A549 (cell line): Measurements from ENCODE around the gene GPR25. TPM values are rescaled to one million over a fixed set of nuclear protein-coding genes. Genes with fewer than 3 reads are reported as not detected.

ENCODE experiments used
- ATAC-seq, 2 experiments: fragments of 200-7000 bp in 1 of 2; fragments of >200 bp in 1 of 2; cut with Nextera tagmentation in 1 of 2; cut with Tn5 transposase in 1 of 2; 3 replicates each; pipeline versions ENCODE4 v1.8.0 to v1.9.1; 2018 to 2020; ENCODE audit warnings: mild to moderate bottlenecking in 1 of 2, moderate library complexity in 1 of 2
- CTCF ChIA-PET: fragments of 300-600 bp; sonication (Branson Sonifier 250); formaldehyde crosslinking; extraction: SDS; loops from one replicate; lab custom pipeline; 2021; ENCODE audit warnings: antibody characterized with exemption, inconsistent platforms; lab: Yijun Ruan, JAX
- POLR2A ChIA-PET: fragments of 350-600 bp; formaldehyde crosslinking; extraction: SDS; loops from one replicate; lab custom pipeline; 2021; ENCODE audit warnings: antibody characterized with exemption, inconsistent platforms; lab: Yijun Ruan, JAX
- DNase-seq, 2 experiments: peaks; one replicate each; pipeline versions ENCODE4 v3.0.0 to v3.0.0-alpha.2; 2011 to 2016; ENCODE audit warnings: low read depth in 1 of 2, low spot score in 1 of 2
- FAIRE-seq: peaks from 2 replicates; lab custom pipeline; 2011; peaks lifted over from hg19 to GRCh38; lab: Jason Lieb, UNC
- H3K27ac ChIP-seq, 2 experiments: fragments of >200 bp; sonication (Bioruptor Twin); formaldehyde crosslinking; 3 replicates each; pipeline ENCODE4 v1.5.1; 2016 to 2017
- H3K4me1 ChIP-seq: fragments of >200 bp; sonication (Bioruptor Twin); formaldehyde crosslinking; 3 replicates; pipeline ENCODE4 v1.6.1; 2016
- H3K4me2 ChIP-seq: fragments of >200 bp; sonication (Bioruptor Twin); formaldehyde crosslinking; 3 replicates; pipeline ENCODE4 v1.6.1; 2016
- H3K4me3 ChIP-seq: fragments of >200 bp; sonication (Bioruptor Twin); formaldehyde crosslinking; 3 replicates; pipeline ENCODE4 v1.5.1; 2016
- H3K9me3 ChIP-seq: fragments of >200 bp; sonication (Bioruptor Twin); formaldehyde crosslinking; 3 replicates; pipeline ENCODE4 v1.6.1; 2016
- EHMT2 ChIP-seq: fragments of 200-600 bp; sonication (generic); IDR thresholded peaks from 2 replicates; pipeline ENCODE4 v1.6.1; 2016; ENCODE audit warnings: antibody characterized with exemption, low read depth, mild to moderate bottlenecking, moderate library complexity
- FOXS1 ChIP-seq: fragments of 250-450 bp; sonication (Bioruptor Pico); IDR thresholded peaks from 2 replicates; pipeline ENCODE4 v1.5.0; 2020; ENCODE audit warnings: mild to moderate bottlenecking, moderate library complexity
- KDM1A ChIP-seq: fragments of 200-600 bp; sonication (generic); IDR thresholded peaks from 2 replicates; pipeline ENCODE4 v1.6.1; 2016; ENCODE audit warnings: low read depth, mild to moderate bottlenecking
- KDM5A ChIP-seq: fragments of 200-600 bp; sonication (generic); IDR thresholded peaks from 2 replicates; pipeline ENCODE4 v1.6.1; 2016; ENCODE audit warnings: antibody characterized with exemption, mild to moderate bottlenecking
- MAFK ChIP-seq: fragments of 450-650 bp; IDR thresholded peaks from 2 replicates; pipeline ENCODE4 v1.6.1; 2014; ENCODE audit not compliant: partially characterized antibody
- NPAS2 ChIP-seq: fragments of 250-450 bp; sonication (Bioruptor Pico); IDR thresholded peaks from 2 replicates; pipeline ENCODE4 v1.8.0; 2022; ENCODE audit warnings: mild to moderate bottlenecking, moderate library complexity, borderline replicate concordance
- NR3C1 ChIP-seq: fragments of >200 bp; sonication (Bioruptor Twin); formaldehyde crosslinking; IDR thresholded peaks from 3 replicates; pipeline ENCODE4 v1.6.1; 2017
- ZSCAN20 ChIP-seq: fragments of 250-450 bp; sonication (Bioruptor Pico); IDR thresholded peaks from 2 replicates; pipeline ENCODE4 v1.8.0; 2022; ENCODE audit warnings: mild to moderate bottlenecking, moderate library complexity
- WGBS: methylation state at CpG from one replicate; pipeline ENCODE4 v1.1.6; 2017; ENCODE audit errors: missing lambda C conversion rate; 5-methylcytosine and 5-hydroxymethylcytosine counted together
- polyA plus RNA-seq, 4 experiments: library from polyadenylated mRNA; depleted of rRNA in 3 of 4; stranded (reverse); fragments of >200 nt; fragmentation: RNase III in 1 of 4; extraction: RNeasy Plus Mini Kit Qiagen cat#74134 plus additional on column Dnase treatment in 1 of 4; gene quantifications; 2 replicates in 3 of 4; 3 replicates in 1 of 4; pipeline ENCODE4 v1.2.3, GENCODE V29; 2011 to 2017
- TF ChIP-seq, protein P1 (sequence below): IDR thresholded peaks from 2 replicates; pipeline ENCODE4 v1.6.1; 2012
- TF ChIP-seq, protein P2 (sequence below): fragments of >200 bp; sonication (Bioruptor Twin); formaldehyde crosslinking; IDR thresholded peaks from 3 replicates; pipeline ENCODE4 v1.5.1; 2016
- TF ChIP-seq, protein P3 (sequence below): fragments of >200 bp; sonication (Bioruptor Twin); formaldehyde crosslinking; IDR thresholded peaks from 3 replicates; pipeline ENCODE4 v1.6.1; 2016

Gene GPR25
- polyA plus RNA-seq, 2 of the 4 experiments (the other 2 are of a cell fraction), result not detected

DNA sequence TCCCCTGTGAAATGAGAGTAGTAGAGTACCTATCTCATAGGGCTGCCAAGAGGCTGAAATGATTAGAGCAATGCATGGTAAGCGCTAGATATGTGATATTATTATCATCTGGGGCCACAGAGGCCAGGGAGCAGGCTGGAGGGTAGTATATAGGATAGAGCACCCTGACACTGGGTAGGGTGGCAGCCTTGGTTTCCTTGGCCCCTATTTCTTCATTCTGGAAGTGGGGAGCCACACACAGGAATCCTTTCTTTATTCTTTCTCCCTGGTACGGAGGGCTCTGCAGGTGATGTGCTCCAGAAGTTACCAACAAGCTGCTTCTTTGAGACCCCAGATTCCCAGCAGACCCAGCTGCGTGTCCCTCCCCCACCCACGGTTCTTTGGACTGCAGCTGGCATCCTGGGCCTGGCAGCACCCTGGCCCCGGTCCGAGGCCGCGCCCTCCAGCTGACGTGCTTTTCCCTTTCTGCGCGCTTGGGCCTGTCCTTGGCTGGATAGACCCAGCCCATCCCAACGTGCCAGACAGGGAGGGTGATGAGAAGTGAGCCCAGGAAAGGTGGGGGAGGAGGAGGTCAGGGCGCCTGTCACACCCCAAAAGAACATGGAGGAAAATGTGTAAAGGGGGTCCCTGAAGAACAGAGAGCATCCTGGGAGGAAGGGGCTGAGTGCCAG, 40.1 kb downstream of the GPR25 start:
- Histone ChIP-seq H3K4me3 (no peak overlapping the region), H3K9me3 (no peaks in the 10 kb centered on the region)
- ChIA-PET CTCF (interaction anchor here (0.6 to 1.6 kb wide), 4 partner anchors 12 to 59 kb away, joined by 3 to 6 read pairs (median 4); no protein-coding TSS in a partner anchor), POLR2A (interaction anchor here (1.5 kb wide), 1 partner anchor 17 kb away, joined by 5 read pairs; no protein-coding TSS in a partner anchor)
- ATAC-seq, result no peak
- 87% methylated on average over 11 of the region's 13 CpGs for WGBS
- no peak for DNase-seq
- TF ChIP-seq, protein P1, sequence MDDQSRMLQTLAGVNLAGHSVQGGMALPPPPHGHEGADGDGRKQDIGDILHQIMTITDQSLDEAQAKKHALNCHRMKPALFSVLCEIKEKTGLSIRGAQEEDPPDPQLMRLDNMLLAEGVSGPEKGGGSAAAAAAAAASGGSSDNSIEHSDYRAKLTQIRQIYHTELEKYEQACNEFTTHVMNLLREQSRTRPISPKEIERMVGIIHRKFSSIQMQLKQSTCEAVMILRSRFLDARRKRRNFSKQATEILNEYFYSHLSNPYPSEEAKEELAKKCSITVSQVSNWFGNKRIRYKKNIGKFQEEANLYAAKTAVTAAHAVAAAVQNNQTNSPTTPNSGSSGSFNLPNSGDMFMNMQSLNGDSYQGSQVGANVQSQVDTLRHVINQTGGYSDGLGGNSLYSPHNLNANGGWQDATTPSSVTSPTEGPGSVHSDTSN, result no peak
- no peak for TF ChIP-seq KDM1A
- no peak for TF ChIP-seq EHMT2
- TF ChIP-seq KDM5A, result no peak
- TF ChIP-seq NPAS2 (CRISPR knock-in tag), result no peak
- TF ChIP-seq, all 56 proteins: peak for 0
- Histone ChIP-seq H3K4me1 (peaks cover 41% of the 10 kb centered on the region), H3K4me2 (no peak overlapping the region), H3K27ac (peak overlapping the region in 1 of 2 experiments; percentile 32; a peak in 3 of 6 replicates)
- no peak for FAIRE-seq

DNA sequence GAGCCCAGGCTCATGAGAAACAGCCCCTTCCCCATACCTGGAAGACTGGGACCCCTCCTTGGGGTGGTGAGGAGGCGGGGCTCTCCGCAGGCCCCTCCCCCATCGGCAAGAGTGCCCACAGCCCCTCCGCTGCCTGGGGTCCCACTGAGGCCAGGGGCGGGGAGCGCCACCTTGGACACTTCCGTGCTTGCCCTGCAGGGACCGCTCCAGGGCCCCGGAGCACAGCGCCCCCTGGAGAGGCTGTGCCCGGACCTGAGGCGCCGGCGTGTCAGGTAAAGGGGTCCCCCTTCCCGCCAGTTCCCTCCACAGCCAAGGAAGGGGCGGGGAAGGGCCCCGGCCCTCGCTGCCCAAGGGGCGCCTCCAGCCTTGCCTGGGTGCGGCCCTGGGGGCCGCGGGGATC, 43.4 kb downstream of the GPR25 start:
- no peak overlapping the region for H3K4me2 ChIP-seq
- peak; percentile 30 to 47; a peak in 4 of 6 replicates for ATAC-seq
- 93% methylated on average over 9 of the region's 22 CpGs for WGBS
- peaks cover 16% of the 10 kb centered on the region; the same call in 2 of the 3 replicates for H3K4me1 ChIP-seq
- H3K27ac ChIP-seq, result peak overlapping the region in 1 of 2 experiments; percentile 11; a peak in 1 of 6 replicates
- H3K9me3 ChIP-seq, result no peaks in the 10 kb centered on the region
- no peak for FAIRE-seq
- POLR2A ChIA-PET, result interaction anchor here (1.1 kb wide), 1 partner anchor 9 kb away, joined by 4 read pairs; no protein-coding TSS in a partner anchor
- no peak overlapping the region for H3K4me3 ChIP-seq
- DNase-seq, result no peak
- CTCF ChIA-PET, result interaction anchor here (1.1 to 1.3 kb wide), 6 partner anchors 9 to 357 kb away, joined by 3 to 8 read pairs (median 3); partner anchors contain the start of gene INAVA
- TF ChIP-seq MAFK (no peak), NR3C1 (no peak)
- TF ChIP-seq, protein P2, sequence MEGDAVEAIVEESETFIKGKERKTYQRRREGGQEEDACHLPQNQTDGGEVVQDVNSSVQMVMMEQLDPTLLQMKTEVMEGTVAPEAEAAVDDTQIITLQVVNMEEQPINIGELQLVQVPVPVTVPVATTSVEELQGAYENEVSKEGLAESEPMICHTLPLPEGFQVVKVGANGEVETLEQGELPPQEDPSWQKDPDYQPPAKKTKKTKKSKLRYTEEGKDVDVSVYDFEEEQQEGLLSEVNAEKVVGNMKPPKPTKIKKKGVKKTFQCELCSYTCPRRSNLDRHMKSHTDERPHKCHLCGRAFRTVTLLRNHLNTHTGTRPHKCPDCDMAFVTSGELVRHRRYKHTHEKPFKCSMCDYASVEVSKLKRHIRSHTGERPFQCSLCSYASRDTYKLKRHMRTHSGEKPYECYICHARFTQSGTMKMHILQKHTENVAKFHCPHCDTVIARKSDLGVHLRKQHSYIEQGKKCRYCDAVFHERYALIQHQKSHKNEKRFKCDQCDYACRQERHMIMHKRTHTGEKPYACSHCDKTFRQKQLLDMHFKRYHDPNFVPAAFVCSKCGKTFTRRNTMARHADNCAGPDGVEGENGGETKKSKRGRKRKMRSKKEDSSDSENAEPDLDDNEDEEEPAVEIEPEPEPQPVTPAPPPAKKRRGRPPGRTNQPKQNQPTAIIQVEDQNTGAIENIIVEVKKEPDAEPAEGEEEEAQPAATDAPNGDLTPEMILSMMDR, result peak; percentile 27; the same call in 1 of the 3 replicates

DNA sequence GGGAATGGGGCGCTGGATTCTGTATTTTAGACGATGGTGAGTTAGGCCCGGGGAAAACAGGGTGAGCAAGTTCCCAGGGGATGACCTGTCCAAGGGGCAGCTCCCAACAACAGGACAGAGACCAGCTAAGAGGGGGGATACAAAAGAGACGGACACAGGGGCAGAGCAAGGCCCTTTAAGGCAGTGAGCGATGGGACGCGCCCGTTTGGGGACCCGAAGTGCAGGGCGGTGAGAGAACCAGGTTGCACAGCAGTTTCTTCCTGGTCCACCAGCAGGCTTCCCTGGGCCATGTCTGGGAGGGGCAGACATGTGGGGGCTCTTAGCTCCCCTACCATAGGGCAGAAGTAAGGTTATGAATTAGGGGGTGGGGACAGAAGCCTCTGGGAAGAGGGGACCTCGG, 43.9 kb downstream of the GPR25 start:
- ChIA-PET POLR2A (interaction anchor here (1.1 to 1.3 kb wide), 2 partner anchors 9 to 20 kb away, joined by 3 to 4 read pairs; no protein-coding TSS in a partner anchor), CTCF (interaction anchor here (0.6 to 2.4 kb wide), 8 partner anchors 8 to 358 kb away, joined by 3 to 6 read pairs (median 4); partner anchors contain the start of gene INAVA)
- Histone ChIP-seq H3K9me3 (no peaks in the 10 kb centered on the region), H3K4me1 (peaks cover 16% of the 10 kb centered on the region; the same call in 2 of the 3 replicates), H3K4me3 (no peak overlapping the region), H3K4me2 (no peak overlapping the region), H3K27ac (peak overlapping the region in 1 of 2 experiments; percentile 11; a peak in 2 of 6 replicates)
- TF ChIP-seq, protein P2, result no peak
- TF ChIP-seq, protein P3, sequence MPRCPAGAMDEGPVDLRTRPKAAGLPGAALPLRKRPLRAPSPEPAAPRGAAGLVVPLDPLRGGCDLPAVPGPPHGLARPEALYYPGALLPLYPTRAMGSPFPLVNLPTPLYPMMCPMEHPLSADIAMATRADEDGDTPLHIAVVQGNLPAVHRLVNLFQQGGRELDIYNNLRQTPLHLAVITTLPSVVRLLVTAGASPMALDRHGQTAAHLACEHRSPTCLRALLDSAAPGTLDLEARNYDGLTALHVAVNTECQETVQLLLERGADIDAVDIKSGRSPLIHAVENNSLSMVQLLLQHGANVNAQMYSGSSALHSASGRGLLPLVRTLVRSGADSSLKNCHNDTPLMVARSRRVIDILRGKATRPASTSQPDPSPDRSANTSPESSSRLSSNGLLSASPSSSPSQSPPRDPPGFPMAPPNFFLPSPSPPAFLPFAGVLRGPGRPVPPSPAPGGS, result no peak
- no peak for TF ChIP-seq FOXS1
- TF ChIP-seq ZSCAN20 (CRISPR knock-in tag), result no peak
- ATAC-seq (peak; percentile 11 to 40; a peak in 3 of 6 replicates), FAIRE-seq (no peak), DNase-seq (no peak)
- WGBS, result 89% methylated on average over 11 of the region's 11 CpGs
